Aorta (tissue), 5 donors: ENCODE data around the gene ZFYVE26. TPM values are rescaled to one million over a fixed set of nuclear protein-coding genes. Genes with fewer than 3 reads are reported as not detected.

Source experiments
- ATAC-seq: fragments of 200-7000 bp; cut with Tn5 transposase; one replicate; pipeline ENCODE4 v1.9.1; 2022; ENCODE audit warnings: moderate library complexity; ENCODE audit not compliant: low FRiP score
- DNase-seq, 2 donors: peaks; one replicate each; pipeline ENCODE4 v3.0.0-alpha.2; 2020
- H3K27ac ChIP-seq, 2 donors: one replicate each; pipeline ENCODE4 v1.5.1; 2013; ENCODE audit warnings: low read length in 2 of 2, mild to moderate bottlenecking in 2 of 2, moderate library complexity in 2 of 2, control low read depth in 1 of 2, inconsistent platforms in 1 of 2, low read depth in 1 of 2
- H3K27me3 ChIP-seq, 2 donors: one replicate each; pipeline ENCODE4 v1.6.1; 2013; ENCODE audit warnings: control low read depth in 1 of 2, low read length in 1 of 2, mild to moderate bottlenecking in 1 of 2, moderate library complexity in 1 of 2; ENCODE audit not compliant: insufficient read depth in 2 of 2, control insufficient read depth in 1 of 2
- H3K36me3 ChIP-seq, 2 donors: one replicate each; pipeline ENCODE4 v1.6.1; 2013; ENCODE audit warnings: control low read depth in 1 of 2, low read length in 1 of 2, mild to moderate bottlenecking in 1 of 2; ENCODE audit not compliant: insufficient read depth in 2 of 2, control insufficient read depth in 1 of 2
- H3K4me1 ChIP-seq, 2 donors: one replicate each; pipeline ENCODE4 v1.6.1; 2013; ENCODE audit warnings: low read length in 2 of 2, control low read depth in 1 of 2, mild to moderate bottlenecking in 1 of 2, moderate library complexity in 1 of 2; ENCODE audit not compliant: insufficient read depth in 2 of 2, control insufficient read depth in 1 of 2
- H3K4me3 ChIP-seq, 2 donors: one replicate each; pipeline ENCODE4 v1.5.1; 2013; ENCODE audit warnings: low read length in 2 of 2, control low read depth in 1 of 2, mild to moderate bottlenecking in 1 of 2
- H3K9me3 ChIP-seq: one replicate; pipeline ENCODE4 v1.6.1; 2013; ENCODE audit warnings: mild to moderate bottlenecking, low read length; ENCODE audit not compliant: control insufficient read depth
- WGBS, 2 donors: extraction: QIAGEN DNeasy Blood & Tissue Kit; methylation state at CpG; one replicate each; pipeline ENCODE4 v1.1.7; 2013; 5-methylcytosine and 5-hydroxymethylcytosine counted together
- intact Hi-C, 2 donors: fragments of 100-400 bp; cut with DNase I; formaldehyde crosslinking; loops; one replicate each; pipeline versions ENCODE4 v1.14.2 to v1.15.0; 2022
- polyA plus RNA-seq, 2 donors: library from polyadenylated mRNA; stranded (reverse); fragments of 200-250 nt; gene quantifications; one replicate each; pipeline ENCODE4 v1.2.3, GENCODE V29; 2013
- total RNA-seq, 2 donors: library from RNA; stranded (reverse); fragmentation: NEBNext Ultra II Directional; extraction: Animal tissue kit (Norgen Biotek cat#: 25700); gene quantifications; one replicate each; pipeline ENCODE4 v1.2.1, GENCODE V29; 2021
- donor health status: healthy with polysubstance abuse.
- donor health status: Bipolar disorder and iron deficiency.
- donor health status: DM: no; HTN: no; CAD: no.
- donor health status: DM: no; HTN: no; CAD: no.
- donor health status: DM: yes; HTN: yes; CAD: no.

Gene ZFYVE26
- total and polyA plus RNA-seq, 4 donors = 5.9 to 34.9 (median 14.1) TPM

- H3K9me3 ChIP-seq = no peaks in the 10 kb centered on the region
- H3K4me1 ChIP-seq = no peaks in the 10 kb centered on the region
- no peaks in the 10 kb centered on the region for H3K27me3 ChIP-seq
- intact Hi-C loops = no loop called here
- no peak for DNase-seq
- no peak for ATAC-seq
- H3K4me3 ChIP-seq = no peak overlapping the region
- peaks cover 3 to 22% of the 10 kb centered on the region in 2 donors for H3K36me3 ChIP-seq
- 59 to 70% methylated on average over 6 of the region's 6 CpGs for WGBS, 2 donors
- no peak overlapping the region for H3K27ac ChIP-seq
Observed at GRCh38 chr14:67749341-67750084, 66.9 kb downstream of the ZFYVE26 start.

- Histone ChIP-seq H3K4me1 (no peaks in the 10 kb centered on the region), H3K27ac (no peak overlapping the region), H3K9me3 (no peaks in the 10 kb centered on the region), H3K4me3 (no peak overlapping the region), H3K36me3 (peaks cover 3 to 21% of the 10 kb centered on the region in 2 donors), H3K27me3 (no peaks in the 10 kb centered on the region)
- no peak for DNase-seq
- 92 to 95% methylated on average over 10 of the region's 10 CpGs for WGBS, 2 donors
- intact Hi-C loops = no loop called here
- ATAC-seq = no peak
Observed at GRCh38 chr14:67748312-67748711, 68.1 kb downstream of the ZFYVE26 start.

GRCh38 chr14:67746927-67747326 is 69.5 kb downstream of the ZFYVE26 start:
- DNase-seq (no peak), ATAC-seq (no peak)
- Histone ChIP-seq H3K4me1 (no peaks in the 10 kb centered on the region), H3K36me3 (peaks cover 3 to 19% of the 10 kb centered on the region in 2 donors), H3K4me3 (no peak overlapping the region), H3K9me3 (no peaks in the 10 kb centered on the region), H3K27me3 (no peaks in the 10 kb centered on the region), H3K27ac (no peak overlapping the region)
- intact Hi-C loops = no loop called here
- 96 to 100% methylated on average over 1 of the region's 1 CpG for WGBS, 2 donors

DNA sequence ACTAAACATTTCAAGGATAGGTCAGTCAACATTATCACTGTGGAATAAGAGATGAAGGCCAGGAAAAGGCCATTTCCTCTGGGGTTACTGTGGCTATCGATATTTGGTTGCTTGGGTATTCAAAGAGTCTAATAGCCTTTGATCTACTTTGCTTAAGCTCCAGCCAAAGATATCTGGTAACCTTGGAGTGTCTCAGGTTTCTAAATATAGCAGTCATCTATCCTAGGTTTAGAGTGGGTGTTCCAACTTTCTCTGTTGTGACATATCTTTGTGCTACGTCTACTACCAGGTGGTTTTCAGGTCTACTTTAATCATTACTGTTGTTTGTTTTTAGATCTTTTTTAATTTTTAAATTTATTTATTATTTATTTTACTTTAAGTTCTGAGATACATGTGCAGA is 72.3 kb downstream of the ZFYVE26 start:
- ATAC-seq (no peak), DNase-seq (no peak)
- H3K4me3 ChIP-seq = no peak overlapping the region
- H3K9me3 ChIP-seq = no peaks in the 10 kb centered on the region
- no peaks in the 10 kb centered on the region for H3K4me1 ChIP-seq
- 71 to 78% methylated on average over 2 of the region's 2 CpGs for WGBS, 2 donors
- intact Hi-C loops = no loop called here
- peaks cover 3 to 6% of the 10 kb centered on the region in 2 donors for H3K36me3 ChIP-seq
- H3K27ac ChIP-seq = no peak overlapping the region
- H3K27me3 ChIP-seq = no peaks in the 10 kb centered on the region

- WGBS, 2 donors = 56 to 57% methylated on average over 12 of the region's 12 CpGs
- no peaks in the 10 kb centered on the region for H3K9me3 ChIP-seq
- no peaks in the 10 kb centered on the region for H3K4me1 ChIP-seq
- H3K36me3 ChIP-seq = no peaks in the 10 kb centered on the region
- DNase-seq = peak in 1 of 2 donors; percentile 70
- no peak overlapping the region for H3K27ac ChIP-seq
- H3K4me3 ChIP-seq = no peak overlapping the region
- peak; percentile 85 for ATAC-seq
- intact Hi-C loops = no loop called here
- H3K27me3 ChIP-seq = no peaks in the 10 kb centered on the region
Observed at GRCh38 chr14:67738740-67739504, 77.5 kb downstream of the ZFYVE26 start.

GRCh38 chr14:67736771-67737170 is 79.6 kb downstream of the ZFYVE26 start:
- H3K36me3 ChIP-seq = no peaks in the 10 kb centered on the region
- H3K27me3 ChIP-seq = no peaks in the 10 kb centered on the region
- intact Hi-C loops = no loop called here
- H3K9me3 ChIP-seq = no peaks in the 10 kb centered on the region
- H3K27ac ChIP-seq = no peak overlapping the region
- DNase-seq (no peak), ATAC-seq (no peak)
- 83 to 86% methylated on average over 3 to 4 of the region's 4 CpGs for WGBS, 2 donors
- no peaks in the 10 kb centered on the region for H3K4me1 ChIP-seq
- H3K4me3 ChIP-seq = no peak overlapping the region

DNA sequence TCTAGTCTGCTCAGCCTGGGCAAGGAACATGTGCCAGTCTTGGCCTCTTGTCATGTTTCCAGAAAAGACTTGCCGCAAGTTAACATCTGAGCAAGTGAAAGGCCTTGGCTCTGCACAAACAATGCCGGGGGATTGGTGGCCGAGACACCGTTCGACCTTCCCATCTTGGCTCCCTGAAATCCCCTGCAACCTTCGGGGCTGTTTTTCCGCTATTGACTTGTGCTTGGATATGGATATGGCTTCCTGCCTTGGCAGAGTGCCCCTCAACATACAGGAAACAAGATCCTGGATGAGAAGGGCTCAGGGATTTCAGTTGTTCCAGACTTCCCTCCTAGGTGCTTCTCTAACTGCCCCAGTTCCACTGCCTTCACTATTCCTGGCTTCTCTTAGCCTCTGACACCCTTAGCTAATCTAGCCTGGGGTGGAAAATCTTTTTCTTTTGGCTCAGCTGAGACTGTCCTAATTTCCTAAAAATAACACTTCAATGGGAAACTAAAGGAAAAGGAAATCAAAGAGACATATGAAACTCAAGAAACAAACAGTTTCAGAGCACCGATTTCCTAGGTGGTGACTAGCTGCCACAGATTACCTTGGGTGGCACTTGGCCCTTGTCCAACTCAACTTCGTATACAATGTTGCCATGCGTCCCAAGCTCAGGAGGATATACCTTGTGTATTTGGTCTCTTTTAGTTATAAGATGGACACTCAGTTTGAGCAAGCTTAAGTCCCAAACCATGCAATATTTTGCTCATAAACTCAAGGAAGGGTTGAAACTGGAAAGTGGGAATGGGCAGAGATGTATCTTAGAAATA is 80.8 kb downstream of the ZFYVE26 start:
- H3K9me3 ChIP-seq = no peaks in the 10 kb centered on the region
- no peaks in the 10 kb centered on the region for H3K4me1 ChIP-seq
- DNase-seq = no peak
- no peak overlapping the region for H3K27ac ChIP-seq
- intact Hi-C loops = no loop called here
- no peak for ATAC-seq
- no peak overlapping the region for H3K4me3 ChIP-seq
- 79 to 81% methylated on average over 10 of the region's 10 CpGs for whole genome bisulfite sequencing, 2 donors
- H3K27me3 ChIP-seq = no peaks in the 10 kb centered on the region
- H3K36me3 ChIP-seq = no peaks in the 10 kb centered on the region

DNA sequence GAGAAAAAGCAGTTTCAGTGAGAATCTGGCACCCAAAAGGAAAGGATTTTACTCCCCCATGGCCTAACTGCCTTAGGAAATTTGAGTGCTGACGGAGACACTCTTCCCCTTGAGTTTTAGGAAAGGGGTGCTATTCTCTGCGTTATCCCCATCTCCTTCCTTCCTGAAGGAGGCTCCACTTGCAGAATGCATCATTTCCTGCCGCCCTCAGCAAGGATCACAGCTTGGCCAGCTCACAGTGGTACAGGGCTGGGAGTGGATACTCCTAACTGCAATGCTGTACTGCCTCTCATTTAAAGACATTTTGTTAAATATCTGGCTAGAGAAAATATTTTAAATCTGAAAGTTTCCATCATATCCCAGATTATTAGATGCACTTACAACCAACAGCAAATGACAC is 81.7 kb downstream of the ZFYVE26 start:
- Histone ChIP-seq H3K9me3 (no peaks in the 10 kb centered on the region), H3K4me1 (no peaks in the 10 kb centered on the region), H3K36me3 (no peaks in the 10 kb centered on the region), H3K4me3 (no peak overlapping the region), H3K27me3 (no peaks in the 10 kb centered on the region), H3K27ac (no peak overlapping the region)
- ATAC-seq (no peak), DNase-seq (no peak)
- 73 to 75% methylated on average over 3 of the region's 3 CpGs for WGBS, 2 donors
- intact Hi-C loops = no loop called here
